Activated CD4-positive, alpha-beta T cell treated with anti-CD3 and anti-CD28 coated beads, Interleukin-2, amount 10 ng/mL, durations not matched to agents 7 days and 5 days (primary cell): ENCODE measurements around the gene C7orf33. TPM values are rescaled to one million over a fixed set of nuclear protein-coding genes. Genes with fewer than 3 reads are reported as not detected.

Experiments
- CTCF ChIA-PET: fragments of 350-600 bp; sonication (Branson Sonifier 250); formaldehyde crosslinking; loops from one replicate; lab custom pipeline; 2021; ENCODE audit warnings: antibody characterized with exemption; lab: Charles Lee
- POLR2A ChIA-PET: fragments of 350-600 bp; sonication (Branson Sonifier 250); formaldehyde crosslinking; loops from one replicate; lab custom pipeline; 2021; ENCODE audit warnings: antibody characterized with exemption; lab: Charles Lee
- DNase-seq: peaks from one replicate; pipeline ENCODE4 v3.0.0-alpha.2; 2020
- H3K27ac Mint-ChIP-seq: one replicate; pipeline ENCODE4 v1.8.0; 2021; ENCODE audit warnings: mild to moderate bottlenecking, moderate library complexity, mixed read lengths
- H3K27me3 Mint-ChIP-seq: one replicate; pipeline ENCODE4 v1.8.0; 2021; ENCODE audit warnings: mixed read lengths
- H3K36me3 Mint-ChIP-seq: one replicate; pipeline ENCODE4 v1.8.0; 2021; ENCODE audit warnings: low read depth, mixed read lengths
- H3K4me1 Mint-ChIP-seq: one replicate; pipeline ENCODE4 v1.8.0; 2021; ENCODE audit warnings: mixed read lengths
- H3K4me3 Mint-ChIP-seq: one replicate; pipeline ENCODE4 v1.8.0; 2021; ENCODE audit warnings: mild to moderate bottlenecking, moderate library complexity, mixed read lengths
- H3K9me3 Mint-ChIP-seq: one replicate; pipeline ENCODE4 v1.8.0; 2021; ENCODE audit warnings: mixed read lengths
- total RNA-seq, 2 experiments: library from RNA; stranded (reverse); gene quantifications; one replicate each; pipeline ENCODE4 v1.2.3, GENCODE V29; 2021

C7orf33 gene
- total RNA-seq, 2 experiments from 2014 or later = not detected

DNA sequence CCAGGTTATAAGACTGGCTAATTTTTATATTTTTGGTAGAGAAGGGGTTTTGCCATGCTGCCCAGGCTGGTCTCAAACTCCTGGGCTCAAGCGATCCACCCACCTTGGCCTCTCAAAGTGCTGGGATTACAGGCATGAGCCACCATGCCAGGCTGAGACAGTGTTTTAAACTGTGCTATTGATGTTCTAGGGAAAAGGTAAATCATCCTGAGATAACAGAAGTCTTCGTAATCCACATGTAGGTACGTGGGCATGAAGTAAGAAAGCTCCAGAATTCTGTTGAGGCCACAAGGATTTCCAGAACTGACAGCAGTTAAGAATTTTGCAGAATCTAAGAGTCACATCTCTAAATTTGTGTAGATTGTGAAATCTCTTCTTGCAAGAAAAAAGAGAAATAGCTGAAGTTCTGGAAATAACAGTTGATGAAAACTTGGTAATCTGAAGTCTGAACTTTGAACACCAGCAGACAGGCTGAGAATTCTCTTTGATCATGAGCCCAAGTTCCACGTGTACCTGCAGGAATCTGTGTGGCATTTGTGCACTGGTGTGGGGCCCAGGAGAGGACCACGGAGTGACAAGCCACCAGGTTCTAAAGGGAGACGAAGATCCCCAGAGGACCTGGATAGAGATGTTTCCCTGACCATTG, 24.6 kb downstream of the C7orf33 start:
- POLR2A ChIA-PET = no interaction called here
- H3K27ac Mint-ChIP-seq = no peak overlapping the region
- H3K27me3 Mint-ChIP-seq = peaks cover 37% of the 10 kb centered on the region
- CTCF ChIA-PET = no interaction called here
- no peak overlapping the region for H3K4me3 Mint-ChIP-seq
- no peaks in the 10 kb centered on the region for H3K4me1 Mint-ChIP-seq
- peaks cover 15% of the 10 kb centered on the region for H3K9me3 Mint-ChIP-seq
- no peak for DNase-seq
- peaks cover 10% of the 10 kb centered on the region for H3K36me3 Mint-ChIP-seq

DNA sequence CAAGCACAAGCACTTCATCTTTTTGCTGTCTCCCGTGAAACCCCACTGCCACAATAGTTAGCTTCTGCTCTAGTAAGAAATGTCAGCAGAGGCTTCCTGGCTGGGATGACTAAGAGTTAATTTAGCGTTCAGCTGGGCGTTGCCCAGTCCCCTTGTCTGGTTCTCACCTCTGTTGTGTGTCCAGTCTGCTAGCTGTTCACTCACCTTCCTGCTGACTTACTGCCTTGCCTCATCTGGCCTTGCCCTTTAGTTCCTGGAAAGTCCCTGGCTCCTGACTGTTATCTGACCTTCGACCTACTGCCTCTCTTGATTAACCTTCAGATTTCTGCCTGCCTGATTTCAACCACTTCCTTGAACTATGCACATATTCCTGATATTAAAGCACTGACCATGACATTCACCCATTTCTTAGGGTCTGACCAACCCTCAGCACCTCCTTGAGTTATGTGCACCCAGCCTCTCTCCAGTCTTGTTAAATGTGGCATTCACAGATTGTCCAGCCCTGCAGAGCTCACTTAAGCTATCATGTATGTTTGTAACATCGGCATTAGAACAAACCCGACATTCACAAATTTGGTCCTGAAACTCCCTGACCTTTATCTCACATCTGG, 30.3 kb downstream of the C7orf33 start:
- no peak overlapping the region for H3K27ac Mint-ChIP-seq
- peaks cover 10% of the 10 kb centered on the region for H3K36me3 Mint-ChIP-seq
- DNase-seq = no peak
- H3K27me3 Mint-ChIP-seq = peaks cover 22% of the 10 kb centered on the region
- POLR2A ChIA-PET = no interaction called here
- H3K9me3 Mint-ChIP-seq = peaks cover 15% of the 10 kb centered on the region
- CTCF ChIA-PET = interaction anchor here (0.7 kb wide), 1 partner anchor 29 kb away, joined by 6 read pairs; no protein-coding TSS in a partner anchor
- peaks cover 6% of the 10 kb centered on the region for H3K4me1 Mint-ChIP-seq
- no peak overlapping the region for H3K4me3 Mint-ChIP-seq

GRCh38 chr7:148621563-148621962, 31.0 kb downstream of the C7orf33 start:
- no peak overlapping the region for H3K4me3 Mint-ChIP-seq
- peaks cover 19% of the 10 kb centered on the region for H3K27me3 Mint-ChIP-seq
- CTCF ChIA-PET = no interaction called here

GRCh38 chr7:148622887-148623585, 32.5 kb downstream of the C7orf33 start:
- H3K36me3 Mint-ChIP-seq = peaks cover 9% of the 10 kb centered on the region
- H3K27me3 Mint-ChIP-seq = peaks cover 17% of the 10 kb centered on the region
- peaks cover 17% of the 10 kb centered on the region for H3K4me1 Mint-ChIP-seq
- no peak for DNase-seq
- ChIA-PET POLR2A (no interaction called here), CTCF (interaction anchor here (0.7 to 0.8 kb wide), 2 partner anchors 87 to 250 kb away, joined by 3 read pairs; no protein-coding TSS in a partner anchor)
- H3K27ac Mint-ChIP-seq = no peak overlapping the region
- H3K4me3 Mint-ChIP-seq = no peak overlapping the region
- peaks cover 11% of the 10 kb centered on the region for H3K9me3 Mint-ChIP-seq

More at GRCh38 chr7:148621563-148621962, 31.0 kb downstream of the C7orf33 start:
- POLR2A ChIA-PET = no interaction called here
- H3K9me3 Mint-ChIP-seq = peaks cover 15% of the 10 kb centered on the region
- no peak overlapping the region for H3K27ac Mint-ChIP-seq
- DNase-seq = no peak
- H3K36me3 Mint-ChIP-seq = peaks cover 10% of the 10 kb centered on the region
- peaks cover 6% of the 10 kb centered on the region for H3K4me1 Mint-ChIP-seq

GRCh38 chr7:148623586-148624282, 33.2 kb downstream of the C7orf33 start:
- Mint-ChIP-seq H3K27me3 (peaks cover 11% of the 10 kb centered on the region), H3K27ac (no peak overlapping the region), H3K4me3 (no peak overlapping the region), H3K9me3 (peaks cover 5% of the 10 kb centered on the region), H3K36me3 (peaks cover 2% of the 10 kb centered on the region), H3K4me1 (peaks cover 24% of the 10 kb centered on the region)
- POLR2A ChIA-PET = no interaction called here
- no peak for DNase-seq
- CTCF ChIA-PET = interaction anchor here (0.7 kb wide), 1 partner anchor 249 kb away, joined by 3 read pairs; no protein-coding TSS in a partner anchor

- no peaks in the 10 kb centered on the region for H3K9me3 Mint-ChIP-seq
- POLR2A ChIA-PET = no interaction called here
- H3K4me1 Mint-ChIP-seq = peaks cover 30% of the 10 kb centered on the region
- no peak for DNase-seq
- H3K36me3 Mint-ChIP-seq = no peaks in the 10 kb centered on the region
- CTCF ChIA-PET = no interaction called here
- no peak overlapping the region for H3K4me3 Mint-ChIP-seq
- H3K27me3 Mint-ChIP-seq = peaks cover 5% of the 10 kb centered on the region
- no peak overlapping the region for H3K27ac Mint-ChIP-seq
Measured at GRCh38 chr7:148624735-148625134, 34.2 kb downstream of the C7orf33 start.

DNA sequence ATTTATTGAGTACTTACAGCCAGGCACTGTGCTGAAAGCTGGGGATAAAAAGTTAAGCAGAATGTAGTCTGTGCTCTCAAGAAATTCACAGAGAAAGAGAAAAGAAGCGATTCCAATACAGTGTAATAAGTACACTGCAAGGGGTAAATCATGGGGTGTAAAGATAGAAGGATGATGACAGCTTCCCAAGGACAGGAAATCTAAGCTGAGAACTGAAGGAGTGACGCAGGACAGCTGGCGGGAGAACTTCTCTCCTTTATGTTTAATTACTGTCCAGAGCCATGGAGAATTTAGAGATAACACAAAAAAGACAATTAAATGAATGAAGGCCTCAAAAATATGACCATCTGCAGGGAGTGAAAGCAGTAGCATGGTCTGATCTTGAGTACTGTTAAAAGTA, 34.8 kb downstream of the C7orf33 start:
- Mint-ChIP-seq H3K4me3 (no peak overlapping the region), H3K27me3 (peaks cover 8% of the 10 kb centered on the region), H3K36me3 (no peaks in the 10 kb centered on the region), H3K9me3 (peaks cover 6% of the 10 kb centered on the region), H3K27ac (no peak overlapping the region), H3K4me1 (peaks cover 34% of the 10 kb centered on the region)
- ChIA-PET POLR2A (no interaction called here), CTCF (interaction anchor here (0.6 to 1.0 kb wide), 2 partner anchors 10 to 312 kb away, joined by 3 read pairs; no protein-coding TSS in a partner anchor)
- DNase-seq = no peak

DNA sequence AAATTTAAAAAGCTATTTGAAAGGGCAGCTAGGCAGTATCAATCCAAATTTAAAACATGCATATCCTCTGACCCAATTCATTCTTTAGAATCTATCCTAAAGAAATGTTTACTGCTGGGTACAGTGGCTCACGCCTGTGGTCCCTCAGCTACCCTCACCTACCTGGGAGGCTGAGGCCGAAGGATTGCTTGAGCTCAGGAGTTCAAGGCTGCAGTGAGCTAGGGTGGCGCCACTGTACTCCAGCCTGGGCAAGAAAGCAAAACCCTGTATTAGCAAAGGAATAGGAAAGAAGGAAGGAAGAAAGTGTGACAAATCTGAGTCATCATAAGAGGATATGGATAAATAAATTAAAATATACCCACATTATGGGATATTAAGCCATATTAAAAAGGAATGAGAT, 36.3 kb downstream of the C7orf33 start:
- DNase-seq = no peak
- POLR2A ChIA-PET = no interaction called here
- Mint-ChIP-seq H3K9me3 (peaks cover 6% of the 10 kb centered on the region), H3K4me1 (peaks cover 34% of the 10 kb centered on the region), H3K27me3 (peaks cover 12% of the 10 kb centered on the region), H3K4me3 (no peak overlapping the region), H3K36me3 (no peaks in the 10 kb centered on the region), H3K27ac (no peak overlapping the region)
- CTCF ChIA-PET = interaction anchor here (0.6 kb wide), 1 partner anchor 58 kb away, joined by 3 read pairs; no protein-coding TSS in a partner anchor

DNA sequence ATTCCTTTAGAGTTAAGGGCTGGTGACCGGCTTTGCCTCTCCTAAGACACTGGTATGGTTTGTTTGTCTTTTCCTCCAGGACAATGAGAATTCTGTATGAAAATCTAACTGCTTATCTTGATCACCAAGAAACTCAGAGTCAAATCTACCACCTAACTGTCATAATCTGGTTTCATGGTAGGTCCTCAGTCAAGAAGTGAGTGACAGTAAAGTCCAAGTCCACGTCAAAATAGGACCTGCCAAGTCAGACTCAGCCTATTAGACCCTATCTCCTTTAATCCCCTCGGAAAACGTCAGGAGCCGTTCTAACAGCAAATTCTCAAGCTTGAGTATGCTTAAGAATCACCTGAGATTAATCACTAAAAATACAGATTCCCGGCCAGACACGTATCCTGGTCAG, 37.4 kb downstream of the C7orf33 start:
- peak overlapping the region; percentile 21 for H3K4me3 Mint-ChIP-seq
- H3K27me3 Mint-ChIP-seq = peaks cover 12% of the 10 kb centered on the region
- POLR2A ChIA-PET = no interaction called here

GRCh38 chr7:148630078-148630477, 39.5 kb downstream of the C7orf33 start:
- H3K36me3 Mint-ChIP-seq = peaks cover 2% of the 10 kb centered on the region
- H3K9me3 Mint-ChIP-seq = peaks cover 13% of the 10 kb centered on the region
- H3K27me3 Mint-ChIP-seq = peaks cover 8% of the 10 kb centered on the region
- H3K4me3 Mint-ChIP-seq = no peak overlapping the region
- ChIA-PET CTCF (no interaction called here), POLR2A (no interaction called here)
- H3K27ac Mint-ChIP-seq = no peak overlapping the region
- peaks cover 42% of the 10 kb centered on the region for H3K4me1 Mint-ChIP-seq
- DNase-seq = no peak

More for the DNA sequence above, 37.4 kb downstream of the C7orf33 start:
- Mint-ChIP-seq H3K27ac (no peak overlapping the region), H3K36me3 (no peaks in the 10 kb centered on the region), H3K4me1 (peaks cover 40% of the 10 kb centered on the region), H3K9me3 (peaks cover 8% of the 10 kb centered on the region)
- CTCF ChIA-PET = interaction anchor here (0.7 kb wide), 1 partner anchor 145 kb away, joined by 3 read pairs; no protein-coding TSS in a partner anchor
- DNase-seq = no peak

- no peak for DNase-seq
- Mint-ChIP-seq H3K4me3 (no peak overlapping the region), H3K4me1 (peaks cover 24% of the 10 kb centered on the region), H3K36me3 (peaks cover 2% of the 10 kb centered on the region), H3K27me3 (peaks cover 11% of the 10 kb centered on the region), H3K27ac (no peak overlapping the region), H3K9me3 (peaks cover 13% of the 10 kb centered on the region)
- ChIA-PET POLR2A (no interaction called here), CTCF (interaction anchor here (1.2 kb wide), 1 partner anchor 16 kb away, joined by 4 read pairs; no protein-coding TSS in a partner anchor)
Measured at GRCh38 chr7:148633761-148634160, 43.2 kb downstream of the C7orf33 start.

DNA sequence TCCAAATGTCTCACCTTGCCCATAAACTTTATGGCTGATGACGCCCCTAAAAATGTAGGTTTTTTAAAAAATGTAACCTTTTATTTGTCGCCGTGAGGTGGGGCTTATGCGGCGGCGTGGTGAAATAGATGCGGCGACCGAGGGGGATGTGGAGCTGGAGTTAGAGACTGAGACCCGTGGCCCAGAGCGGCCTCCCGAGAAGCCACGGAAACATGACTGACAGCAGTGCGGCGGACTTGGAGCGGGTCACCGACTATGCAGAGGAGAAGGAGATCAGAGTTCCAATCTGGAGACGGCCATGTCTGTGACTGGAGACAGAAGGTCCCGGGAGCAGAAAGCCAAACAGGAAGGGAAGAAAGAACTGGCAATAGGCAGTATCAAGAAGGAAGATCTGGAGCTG, 46.5 kb downstream of the C7orf33 start:
- Mint-ChIP-seq H3K4me1 (peaks cover 13% of the 10 kb centered on the region), H3K9me3 (peaks cover 6% of the 10 kb centered on the region), H3K4me3 (no peak overlapping the region), H3K36me3 (peaks cover 2% of the 10 kb centered on the region), H3K27me3 (peaks cover 5% of the 10 kb centered on the region), H3K27ac (no peak overlapping the region)
- DNase-seq = no peak
- ChIA-PET CTCF (no interaction called here), POLR2A (no interaction called here)
